Islet of Langerhans (tissue), 1 donor: ENCODE measurements around the gene MBOAT1.
"Not testable (repeated sequence)": the region's sequence is repeated elsewhere in the genome, so short reads cannot be mapped to it uniquely, and the experiment has no call there.

ENCODE experiments used
- FAIRE-seq: peaks from one replicate; lab custom pipeline; 2011; peaks lifted over from hg19 to GRCh38; lab: Jason Lieb, UNC

Gene MBOAT1

DNA sequence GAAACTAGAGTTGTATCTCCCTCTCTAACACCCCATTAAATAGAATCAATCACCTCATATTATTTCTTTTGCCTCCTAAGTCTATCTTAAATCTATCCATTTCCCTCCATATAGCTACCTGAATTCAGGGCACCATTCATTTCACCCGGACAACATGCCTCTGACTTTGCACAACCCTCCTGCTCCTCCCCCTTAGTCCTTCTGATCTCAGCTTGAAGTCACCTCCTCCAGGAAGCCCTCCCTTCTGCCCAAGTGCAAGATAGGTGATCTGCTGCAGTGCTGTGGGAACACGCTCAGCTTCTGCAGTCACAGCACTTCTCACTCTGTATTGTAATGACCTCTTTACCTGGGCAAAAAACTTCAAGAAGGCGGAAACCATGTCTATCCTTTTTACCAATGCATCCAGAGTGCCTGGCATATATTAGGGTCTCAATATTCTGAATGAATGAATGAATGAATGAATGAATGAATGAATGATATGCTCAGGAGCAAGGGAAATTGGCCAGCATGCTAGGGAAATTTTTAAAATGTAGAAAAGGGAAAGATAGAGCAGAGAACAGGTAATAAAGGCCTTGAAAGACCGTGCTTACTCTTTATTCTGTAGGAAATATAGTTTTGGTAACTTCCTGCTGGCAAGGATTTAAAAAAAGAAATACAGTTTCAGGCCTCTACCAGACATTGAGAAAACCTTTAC is 41.7 kb downstream of the MBOAT1 start:
- no peak for FAIRE-seq

GRCh38 chr6:20169786-20170185 is 42.5 kb downstream of the MBOAT1 start:
- FAIRE-seq = no peak

DNA sequence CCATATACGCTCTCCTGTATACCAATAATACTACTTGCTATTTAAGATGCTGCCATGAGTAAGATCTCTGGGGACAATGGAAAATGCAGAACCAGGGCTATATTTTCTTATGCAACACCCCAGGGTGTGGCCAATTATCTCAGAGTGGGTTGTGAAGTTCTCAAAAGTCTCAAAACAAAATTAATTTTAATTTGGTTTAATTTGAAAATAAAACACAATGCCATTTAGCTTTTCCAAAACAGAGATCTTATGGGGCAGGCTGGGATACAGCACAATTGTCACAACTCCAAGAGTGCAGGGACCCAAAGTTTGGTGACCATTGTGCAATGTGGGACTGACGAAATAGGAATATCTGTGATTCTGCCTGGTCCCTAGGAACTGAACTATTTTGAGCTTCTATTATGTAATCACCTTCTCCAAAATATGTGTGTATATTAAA is 43.1 kb downstream of the MBOAT1 start:
- FAIRE-seq = no peak

DNA sequence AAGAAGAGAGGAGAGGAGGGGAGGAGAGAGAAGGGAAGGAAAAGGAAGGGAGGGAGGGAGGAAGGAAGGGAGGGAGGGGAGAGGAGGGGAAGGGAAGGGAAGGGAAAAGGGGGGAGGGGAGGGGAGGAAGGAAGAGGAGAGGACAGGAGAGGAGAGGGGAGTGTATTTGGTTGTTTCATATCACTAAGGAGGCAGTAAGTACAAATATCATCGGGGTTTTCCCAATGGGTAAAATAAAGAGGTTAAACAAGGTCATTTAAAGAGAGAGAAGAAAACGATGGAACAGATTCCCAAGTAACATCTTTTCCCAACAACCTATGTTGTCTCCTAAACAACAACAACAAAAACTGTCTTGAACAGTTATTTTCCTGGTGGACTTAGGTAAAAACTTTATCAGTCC is 43.6 kb downstream of the MBOAT1 start:
- FAIRE-seq = no peak

- FAIRE-seq = no peak
Observed at GRCh38 chr6:20167601-20168000, 44.7 kb downstream of the MBOAT1 start.

DNA sequence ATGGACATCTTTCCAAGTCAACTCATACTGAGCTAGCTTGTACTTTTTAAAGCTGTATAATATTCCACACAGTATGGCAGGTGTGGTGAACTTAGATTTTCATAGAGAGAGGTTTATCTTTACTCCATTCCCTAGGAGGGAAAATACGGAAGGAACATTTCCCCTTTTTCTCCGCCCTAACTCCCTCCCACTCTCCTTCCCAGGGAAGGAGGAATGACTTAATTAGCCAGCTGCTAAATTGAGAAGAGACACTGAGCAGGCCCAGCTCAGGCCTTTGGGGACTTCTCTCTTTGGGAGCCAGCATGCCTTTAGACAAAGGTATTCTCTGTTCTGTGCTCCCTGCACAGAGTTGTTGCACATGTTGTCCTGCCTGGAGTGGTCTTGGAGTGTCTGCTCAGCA is 46.1 kb downstream of the MBOAT1 start:
- FAIRE-seq = no peak

DNA sequence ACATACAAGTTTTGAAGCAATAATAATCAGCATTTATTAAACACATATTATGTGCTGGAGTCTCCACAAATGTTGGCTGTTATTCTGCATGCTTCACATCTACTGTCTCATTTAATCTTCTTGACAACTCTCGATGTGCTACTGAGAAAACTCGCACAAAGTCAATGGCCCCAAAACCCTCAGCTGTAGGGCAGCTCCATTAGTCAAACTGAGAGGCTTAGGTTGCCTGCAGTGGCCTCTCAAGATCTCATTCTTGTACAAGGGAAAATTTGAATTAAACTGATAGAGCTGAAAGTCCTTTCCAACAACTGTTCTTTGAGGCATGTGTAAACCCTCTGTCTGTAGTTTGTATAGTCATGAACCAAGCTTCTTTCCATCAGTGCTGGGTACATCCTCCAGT is 49.8 kb downstream of the MBOAT1 start:
- no peak for FAIRE-seq

GRCh38 chr6:20160541-20161283 is 51.6 kb downstream of the MBOAT1 start:
- FAIRE-seq = no peak

DNA sequence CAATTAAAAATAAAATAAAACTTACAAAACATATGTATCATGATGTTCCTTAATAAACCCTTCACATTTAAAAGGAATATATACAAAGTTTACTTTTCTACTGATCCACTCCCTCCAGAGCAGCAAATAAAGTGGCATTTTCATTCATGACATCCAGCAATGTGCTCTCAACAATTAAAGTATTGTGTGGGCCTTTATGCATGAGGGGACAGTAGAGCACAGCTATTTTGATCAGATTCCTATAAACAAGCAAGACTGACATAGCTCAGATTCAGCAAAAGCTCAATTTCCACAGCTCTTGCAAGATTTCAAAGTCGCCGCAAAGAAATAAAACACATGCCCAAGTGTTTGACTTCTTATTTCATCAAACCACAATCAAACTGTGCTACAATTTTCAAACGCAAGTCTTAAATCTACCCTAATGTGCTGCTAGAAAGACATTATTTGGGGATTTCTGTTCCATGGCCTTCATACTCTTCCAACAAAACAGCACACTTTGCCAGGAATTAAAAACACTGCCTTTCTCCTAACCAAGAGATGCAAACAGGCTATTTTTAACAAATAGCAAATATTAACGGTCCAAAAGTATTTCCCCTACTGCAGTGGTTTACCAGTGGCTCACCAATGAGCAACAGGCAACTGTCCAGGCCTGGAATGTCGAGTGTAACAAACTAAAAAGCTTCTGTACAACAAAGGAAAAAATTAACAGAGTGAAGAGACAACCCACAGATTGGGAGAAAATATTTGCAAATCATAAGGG is 52.3 kb downstream of the MBOAT1 start:
- no peak for FAIRE-seq

DNA sequence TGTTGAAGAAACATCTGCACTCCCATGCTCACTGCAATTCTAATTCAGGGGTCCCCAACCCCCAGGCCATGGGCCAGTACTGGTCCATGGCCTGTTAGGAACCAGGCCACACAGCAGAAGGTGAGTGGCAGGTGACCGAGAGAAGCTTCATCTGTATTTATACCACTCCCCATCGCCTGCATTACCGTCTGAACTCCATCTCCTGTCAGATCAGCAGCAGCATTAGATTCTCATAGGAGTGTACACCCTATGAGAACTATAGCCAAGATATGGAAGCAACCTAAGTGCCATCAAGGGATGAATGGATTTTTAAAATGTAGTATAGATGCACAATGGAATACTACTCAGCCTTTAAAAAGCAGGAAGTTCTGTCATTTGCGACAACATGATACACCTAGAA is 53.2 kb downstream of the MBOAT1 start:
- FAIRE-seq = no peak

GRCh38 chr6:20158676-20159075 is 53.6 kb downstream of the MBOAT1 start:
- no peak for FAIRE-seq

- no peak for FAIRE-seq
Observed at GRCh38 chr6:20156824-20157223, 55.4 kb downstream of the MBOAT1 start.

- no peak for FAIRE-seq
Observed at GRCh38 chr6:20154753-20155152, 57.5 kb downstream of the MBOAT1 start.

GRCh38 chr6:20153194-20153593 is 59.1 kb downstream of the MBOAT1 start:
- FAIRE-seq = no peak

GRCh38 chr6:20148433-20148832 is 63.8 kb downstream of the MBOAT1 start:
- no peak for FAIRE-seq

- FAIRE-seq = no peak
Observed at GRCh38 chr6:20147469-20147868, 64.8 kb downstream of the MBOAT1 start.

DNA sequence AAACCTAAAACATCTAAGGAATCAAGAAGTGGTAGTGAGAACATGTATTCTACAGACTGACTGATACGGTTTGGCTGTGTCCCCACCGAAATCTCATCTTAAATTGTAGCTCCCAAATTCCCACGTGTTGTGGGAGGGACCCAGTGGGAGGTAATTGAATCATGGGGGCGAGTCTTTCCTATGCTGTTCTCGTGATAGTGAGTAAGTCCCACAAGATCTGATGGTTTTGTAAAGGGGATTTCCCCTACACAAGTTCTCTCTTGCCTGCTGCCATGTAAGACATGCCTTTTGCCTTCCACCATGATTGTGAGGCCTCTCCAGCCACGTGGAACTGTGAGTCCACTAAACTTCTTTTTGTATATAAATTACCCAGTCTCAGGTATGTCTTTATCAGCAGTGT is 65.4 kb downstream of the MBOAT1 start:
- not testable (repeated sequence) for FAIRE-seq

- FAIRE-seq = no peak
Observed at GRCh38 chr6:20146291-20146690, 66.0 kb downstream of the MBOAT1 start.

- no peak for FAIRE-seq
Observed at GRCh38 chr6:20142866-20143265, 69.4 kb downstream of the MBOAT1 start.

GRCh38 chr6:20141931-20142330 is 70.3 kb downstream of the MBOAT1 start:
- FAIRE-seq = no peak

GRCh38 chr6:20139127-20139963 is 72.9 kb downstream of the MBOAT1 start:
- not testable (repeated sequence) for FAIRE-seq

- no peak for FAIRE-seq
Observed at GRCh38 chr6:20137837-20138236, 74.4 kb downstream of the MBOAT1 start.
